Gastroesophageal sphincter (tissue), 4 donors: ENCODE measurements around the gene HACD2. TPM values are rescaled to one million over a fixed set of nuclear protein-coding genes. Genes with fewer than 3 reads are reported as not detected.

Experiments used
- ATAC-seq: fragments of 150-250 bp; one replicate; pipeline ENCODE4 v1.9.1; 2016; ENCODE audit warnings: mild to moderate bottlenecking, moderate library complexity
- H3K27ac ChIP-seq, 4 donors: fragments of 200-600 bp; sonication (generic) in 3 of 4; 1 replicate in 3 of 4; 2 replicates in 1 of 4; pipeline ENCODE4 v1.5.1; 2016 to 2019
- H3K27me3 ChIP-seq: fragments of 200-600 bp; sonication (generic); one replicate; pipeline ENCODE4 v1.5.1; 2019
- H3K36me3 ChIP-seq, 2 donors: fragments of 200-600 bp; sonication (generic); one replicate each; pipeline ENCODE4 v1.5.1; 2019; ENCODE audit warnings: control low read depth in 1 of 2
- H3K4me1 ChIP-seq, 3 donors: fragments of 200-600 bp; sonication (generic); 1 replicate in 2 of 3; 2 replicates in 1 of 3; pipeline ENCODE4 v1.5.1; 2016 to 2019; ENCODE audit warnings: control low read depth in 2 of 3
- H3K4me3 ChIP-seq, 2 donors: fragments of 200-600 bp; sonication (generic); one replicate each; pipeline ENCODE4 v1.5.1; 2019; ENCODE audit warnings: mild to moderate bottlenecking in 1 of 2, moderate library complexity in 1 of 2
- H3K9me3 ChIP-seq, 3 donors: fragments of 200-600 bp; sonication (generic); one replicate each; pipeline ENCODE4 v1.5.1; 2017 to 2019; ENCODE audit warnings: control low read depth in 2 of 3
- CTCF ChIP-seq, 4 experiments: fragments of 200-600 bp in 2 of 4; fragments of 450-650 bp in 2 of 4; sonication (generic) in 1 of 4; IDR thresholded peaks; one replicate each; pipeline ENCODE4 v1.5.1; 2017 to 2019; ENCODE audit warnings: antibody characterized with exemption in 4 of 4, mild to moderate bottlenecking in 2 of 4, moderate library complexity in 2 of 4
- EP300 ChIP-seq: sonication (generic); formaldehyde crosslinking; IDR thresholded peaks from one replicate; pipeline ENCODE4 v1.6.1; 2017; ENCODE audit warnings: antibody characterized with exemption, mild to moderate bottlenecking
- POLR2A ChIP-seq, 2 donors: fragments of 450-650 bp; IDR thresholded peaks; one replicate each; pipeline ENCODE4 v1.6.1; 2017; ENCODE audit warnings: antibody characterized with exemption in 2 of 2, mild to moderate bottlenecking in 2 of 2, moderate library complexity in 1 of 2
- POLR2AphosphoS5 ChIP-seq: sonication (generic); formaldehyde crosslinking; IDR thresholded peaks from one replicate; pipeline ENCODE4 v1.6.1; 2017; ENCODE audit warnings: antibody characterized with exemption
- WGBS, 2 donors: methylation state at CpG; one replicate each; pipeline ENCODE4 v1.1.5; 2018; ENCODE audit warnings: low coverage in 1 of 2; 5-methylcytosine and 5-hydroxymethylcytosine counted together
- total RNA-seq, 4 donors: library from RNA; depleted of rRNA; stranded (reverse); fragments of >200 nt; gene quantifications; one replicate each; pipeline ENCODE4 v1.1.0, GENCODE V29; 2016

HACD2 gene
- total RNA-seq, 4 donors from 2014 or later = 21.3 to 36.7 (median 28.1) TPM

GRCh38 chr3:123571264-123571972 is 13.4 kb downstream of the HACD2 start:
- TF ChIP-seq POLR2AphosphoS5 = no peak
- TF ChIP-seq EP300 = no peak
- TF ChIP-seq POLR2A (IDR thresholded peaks at IDR 0.05) = no peak
- no peak for TF ChIP-seq CTCF (IDR thresholded peaks at IDR 0.05)
- Histone ChIP-seq H3K9me3 (no peaks in the 10 kb centered on the region), H3K27ac (no peak overlapping the region), H3K4me1 (peaks cover 0 to 5% (median 0%) of the 10 kb centered on the region in 3 donors), H3K36me3 (peaks cover 0 to 6% of the 10 kb centered on the region in 2 donors), H3K4me3 (no peak overlapping the region), H3K27me3 (no peaks in the 10 kb centered on the region)
- ATAC-seq = no peak
- WGBS, 2 donors = 71 to 100% methylated on average over 2 to 3 of the region's 4 CpGs

GRCh38 chr3:123568875-123569274 is 16.0 kb downstream of the HACD2 start:
- Histone ChIP-seq H3K9me3 (no peaks in the 10 kb centered on the region), H3K36me3 (peaks cover 0 to 9% of the 10 kb centered on the region in 2 donors), H3K4me3 (no peak overlapping the region), H3K27ac (no peak overlapping the region), H3K4me1 (peaks cover 0 to 5% (median 0%) of the 10 kb centered on the region in 3 donors), H3K27me3 (no peaks in the 10 kb centered on the region)
- ATAC-seq = no peak
- TF ChIP-seq POLR2AphosphoS5 (no peak), POLR2A (IDR thresholded peaks at IDR 0.05) (no peak), EP300 (no peak), CTCF (IDR thresholded peaks at IDR 0.05) (no peak)

- Histone ChIP-seq H3K27ac (no peak overlapping the region), H3K27me3 (no peaks in the 10 kb centered on the region), H3K4me3 (no peak overlapping the region), H3K4me1 (peaks cover 0 to 5% (median 0%) of the 10 kb centered on the region in 3 donors), H3K36me3 (peaks cover 0 to 17% of the 10 kb centered on the region in 2 donors), H3K9me3 (no peaks in the 10 kb centered on the region)
- ATAC-seq = no peak
- TF ChIP-seq CTCF (IDR thresholded peaks at IDR 0.05) = no peak
- no peak for TF ChIP-seq EP300
- TF ChIP-seq POLR2AphosphoS5 = no peak
- no peak for TF ChIP-seq POLR2A (IDR thresholded peaks at IDR 0.05)
- 80 to 86% methylated on average over 5 to 7 of the region's 7 CpGs for WGBS, 2 donors
Observed at GRCh38 chr3:123568034-123568433, 16.8 kb downstream of the HACD2 start.

- peaks cover 0 to 5% (median 0%) of the 10 kb centered on the region in 3 donors for H3K4me1 ChIP-seq
- 89% methylated on average over 6 of the region's 6 CpGs; no CpG with 5 or more reads in 1 of the 2 donors for WGBS, 2 donors
- no peaks in the 10 kb centered on the region for H3K27me3 ChIP-seq
- TF ChIP-seq CTCF (IDR thresholded peaks at IDR 0.05) (no peak), POLR2AphosphoS5 (no peak), POLR2A (IDR thresholded peaks at IDR 0.05) (no peak), EP300 (no peak)
- ATAC-seq = no peak
- H3K36me3 ChIP-seq = peaks cover 0 to 18% of the 10 kb centered on the region in 2 donors
- no peak overlapping the region for H3K27ac ChIP-seq
- no peak overlapping the region for H3K4me3 ChIP-seq
- no peaks in the 10 kb centered on the region for H3K9me3 ChIP-seq
Observed at GRCh38 chr3:123564056-123564455, 20.8 kb downstream of the HACD2 start.

GRCh38 chr3:123562547-123562946 is 22.3 kb downstream of the HACD2 start:
- Histone ChIP-seq H3K4me1 (peaks cover 0 to 6% (median 2%) of the 10 kb centered on the region in 3 donors), H3K27ac (no peak overlapping the region), H3K27me3 (no peaks in the 10 kb centered on the region), H3K9me3 (no peaks in the 10 kb centered on the region), H3K4me3 (no peak overlapping the region), H3K36me3 (peaks cover 0 to 18% of the 10 kb centered on the region in 2 donors)
- TF ChIP-seq CTCF (IDR thresholded peaks at IDR 0.05) = no peak
- TF ChIP-seq POLR2AphosphoS5 = no peak
- TF ChIP-seq EP300 = no peak
- no peak for TF ChIP-seq POLR2A (IDR thresholded peaks at IDR 0.05)
- 67 to 79% methylated on average over 1 of the region's 1 CpG for WGBS, 2 donors
- ATAC-seq = no peak
